ENCODE data around the gene TRIM29.
A peak's percentile ranks its signal among the peaks of the same experiment; 100 is the strongest.

TRIM29 gene

DNA sequence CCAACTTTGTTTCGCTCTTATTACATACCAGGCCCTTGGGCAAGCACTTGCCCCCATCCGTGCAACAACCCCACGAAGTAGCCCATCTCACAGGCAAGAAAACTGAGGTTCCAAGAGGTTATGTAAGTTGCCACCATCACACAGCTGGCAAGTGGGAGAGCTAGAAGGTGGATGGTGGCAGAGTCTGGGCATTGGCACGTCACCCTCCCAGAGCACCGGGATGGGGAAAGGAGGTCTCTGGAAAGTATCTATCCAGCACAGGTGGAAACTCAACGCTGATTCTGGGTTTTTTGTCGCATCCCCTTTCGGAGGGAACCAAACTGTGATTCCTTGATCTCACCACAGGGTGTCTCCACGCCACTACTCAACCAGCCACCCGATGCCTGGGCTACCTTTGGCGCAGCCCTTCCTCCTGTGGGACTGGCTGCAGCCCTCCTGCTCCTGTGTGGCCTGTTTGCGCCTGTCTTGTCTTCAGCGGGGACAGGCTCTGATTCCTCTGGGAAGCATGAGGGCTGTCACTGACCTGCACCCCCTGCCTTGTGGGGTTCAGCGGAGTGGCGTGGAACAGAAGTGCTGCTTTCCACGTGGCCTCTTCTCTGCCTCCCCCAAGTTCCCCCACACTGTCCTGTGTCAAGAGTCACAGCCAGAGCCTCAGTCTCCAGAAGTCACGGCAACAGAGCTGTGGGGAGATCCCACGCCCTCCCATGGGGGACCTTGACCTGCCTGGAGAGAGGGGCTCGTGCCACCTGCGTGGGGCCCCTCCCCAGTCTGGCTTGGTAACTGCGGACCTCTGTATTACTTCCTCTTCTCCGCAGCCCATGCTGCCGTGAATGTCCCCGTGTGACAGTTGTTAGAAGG lies 34.4 kb upstream of the TRIM29 start:
- TF ChIP-seq NFIC (IDR thresholded peaks at IDR 0.05), result no peak
- peak; percentile 86 for TF ChIP-seq RAD21 (IDR thresholded peaks at IDR 0.05; ENCODE audit: low read depth)

DNA sequence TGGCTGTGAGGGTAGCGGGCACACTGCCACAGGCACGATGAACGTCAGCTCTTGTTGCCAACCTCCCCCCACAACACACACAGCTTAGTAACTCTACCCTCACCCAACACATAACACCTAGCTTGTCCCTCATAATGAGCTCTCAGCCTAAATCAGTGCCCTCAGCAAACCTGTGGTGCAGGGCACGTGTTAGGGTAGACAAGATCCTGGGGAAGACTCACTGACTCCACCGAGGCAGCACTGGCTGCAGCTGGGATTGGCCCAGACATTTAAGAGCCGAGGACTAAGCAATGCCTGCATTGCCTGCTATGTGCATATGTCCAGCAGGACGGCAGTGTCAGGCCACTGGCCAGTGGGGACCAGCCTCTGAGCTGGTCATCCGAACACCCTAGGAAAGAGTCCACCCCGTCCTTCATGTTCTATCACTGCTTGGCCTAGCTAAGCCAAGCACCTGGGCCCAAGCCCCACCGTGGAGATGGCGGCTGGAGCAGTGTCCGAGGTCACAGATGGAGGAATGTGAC lies 32.9 kb upstream of the TRIM29 start:
- TF ChIP-seq CREB1 (IDR thresholded peaks at IDR 0.05; ENCODE audit: low read depth) (no peak), EGR1 (IDR thresholded peaks at IDR 0.05) (no peak), ZBTB7A (IDR thresholded peaks at IDR 0.05; ENCODE audit: low read depth) (no peak), NFIC (IDR thresholded peaks at IDR 0.05) (no peak), CEBPB (IDR thresholded peaks at IDR 0.05) (no peak), RAD21 (IDR thresholded peaks at IDR 0.05; ENCODE audit: low read depth) (no peak), TAF1 (IDR thresholded peaks at IDR 0.05; ENCODE audit: low read depth) (no peak), YY1 (IDR thresholded peaks at IDR 0.05; ENCODE audit: low read depth) (no peak), TCF12 (IDR thresholded peaks at IDR 0.05; ENCODE audit: low read depth) (no peak)
- TF ChIP-seq, protein P1, sequence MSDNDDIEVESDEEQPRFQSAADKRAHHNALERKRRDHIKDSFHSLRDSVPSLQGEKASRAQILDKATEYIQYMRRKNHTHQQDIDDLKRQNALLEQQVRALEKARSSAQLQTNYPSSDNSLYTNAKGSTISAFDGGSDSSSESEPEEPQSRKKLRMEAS (IDR thresholded peaks at IDR 0.05), result no peak
- TF ChIP-seq, protein P2, sequence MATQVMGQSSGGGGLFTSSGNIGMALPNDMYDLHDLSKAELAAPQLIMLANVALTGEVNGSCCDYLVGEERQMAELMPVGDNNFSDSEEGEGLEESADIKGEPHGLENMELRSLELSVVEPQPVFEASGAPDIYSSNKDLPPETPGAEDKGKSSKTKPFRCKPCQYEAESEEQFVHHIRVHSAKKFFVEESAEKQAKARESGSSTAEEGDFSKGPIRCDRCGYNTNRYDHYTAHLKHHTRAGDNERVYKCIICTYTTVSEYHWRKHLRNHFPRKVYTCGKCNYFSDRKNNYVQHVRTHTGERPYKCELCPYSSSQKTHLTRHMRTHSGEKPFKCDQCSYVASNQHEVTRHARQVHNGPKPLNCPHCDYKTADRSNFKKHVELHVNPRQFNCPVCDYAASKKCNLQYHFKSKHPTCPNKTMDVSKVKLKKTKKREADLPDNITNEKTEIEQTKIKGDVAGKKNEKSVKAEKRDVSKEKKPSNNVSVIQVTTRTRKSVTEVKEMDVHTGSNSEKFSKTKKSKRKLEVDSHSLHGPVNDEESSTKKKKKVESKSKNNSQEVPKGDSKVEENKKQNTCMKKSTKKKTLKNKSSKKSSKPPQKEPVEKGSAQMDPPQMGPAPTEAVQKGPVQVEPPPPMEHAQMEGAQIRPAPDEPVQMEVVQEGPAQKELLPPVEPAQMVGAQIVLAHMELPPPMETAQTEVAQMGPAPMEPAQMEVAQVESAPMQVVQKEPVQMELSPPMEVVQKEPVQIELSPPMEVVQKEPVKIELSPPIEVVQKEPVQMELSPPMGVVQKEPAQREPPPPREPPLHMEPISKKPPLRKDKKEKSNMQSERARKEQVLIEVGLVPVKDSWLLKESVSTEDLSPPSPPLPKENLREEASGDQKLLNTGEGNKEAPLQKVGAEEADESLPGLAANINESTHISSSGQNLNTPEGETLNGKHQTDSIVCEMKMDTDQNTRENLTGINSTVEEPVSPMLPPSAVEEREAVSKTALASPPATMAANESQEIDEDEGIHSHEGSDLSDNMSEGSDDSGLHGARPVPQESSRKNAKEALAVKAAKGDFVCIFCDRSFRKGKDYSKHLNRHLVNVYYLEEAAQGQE (IDR thresholded peaks at IDR 0.05; ENCODE audit: low read depth), result no peak
- TF ChIP-seq, protein P3, sequence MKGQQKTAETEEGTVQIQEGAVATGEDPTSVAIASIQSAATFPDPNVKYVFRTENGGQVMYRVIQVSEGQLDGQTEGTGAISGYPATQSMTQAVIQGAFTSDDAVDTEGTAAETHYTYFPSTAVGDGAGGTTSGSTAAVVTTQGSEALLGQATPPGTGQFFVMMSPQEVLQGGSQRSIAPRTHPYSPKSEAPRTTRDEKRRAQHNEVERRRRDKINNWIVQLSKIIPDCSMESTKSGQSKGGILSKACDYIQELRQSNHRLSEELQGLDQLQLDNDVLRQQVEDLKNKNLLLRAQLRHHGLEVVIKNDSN (IDR thresholded peaks at IDR 0.05), result no peak

DNA sequence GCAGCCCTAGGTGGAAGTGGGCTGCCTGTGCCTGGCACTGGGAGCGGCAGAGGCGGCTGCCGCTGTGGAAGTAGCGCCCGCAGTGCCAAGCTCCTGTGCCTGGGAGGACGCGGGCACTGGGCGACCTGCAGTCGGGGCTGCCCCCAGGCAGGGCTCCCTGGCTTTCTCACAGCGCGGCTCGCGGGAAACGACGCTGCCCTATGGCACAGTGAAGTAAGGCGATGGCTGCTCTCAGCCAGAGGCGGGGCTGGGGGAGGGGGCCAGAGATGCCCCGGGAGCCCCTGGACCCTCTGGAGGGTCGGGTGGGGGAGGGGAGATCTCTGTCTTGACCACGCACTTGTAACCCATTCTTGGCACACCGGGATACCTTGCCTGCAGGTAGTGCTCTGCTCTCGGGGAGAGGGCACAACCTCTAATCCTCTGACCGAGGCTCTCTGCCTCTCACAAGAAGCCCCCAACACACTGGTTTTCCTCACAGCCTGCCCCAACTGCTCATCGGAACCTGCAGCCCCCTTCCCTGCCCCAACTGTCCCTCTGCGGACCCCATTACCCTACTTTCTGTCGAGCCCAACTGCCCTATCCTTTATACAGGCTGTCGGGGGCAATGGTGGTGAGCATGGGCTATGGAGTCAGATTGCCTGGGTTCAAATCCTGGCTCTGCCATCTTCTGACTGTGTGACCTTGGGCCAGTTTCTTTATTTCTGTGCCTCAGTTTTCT lies 32.2 kb upstream of the TRIM29 start:
- no peak for TF ChIP-seq CREB1 (IDR thresholded peaks at IDR 0.05; ENCODE audit: low read depth)
- no peak for TF ChIP-seq FOXM1 (IDR thresholded peaks at IDR 0.05; ENCODE audit: borderline replicate concordance, low read depth)
- no peak for TF ChIP-seq TEAD4 (IDR thresholded peaks at IDR 0.05)
- TF ChIP-seq, protein P1 (IDR thresholded peaks at IDR 0.05), result no peak
- TF ChIP-seq EGR1 (IDR thresholded peaks at IDR 0.05), result no peak
- no peak for TF ChIP-seq YY1 (IDR thresholded peaks at IDR 0.05; ENCODE audit: low read depth)
- TF ChIP-seq TCF12 (IDR thresholded peaks at IDR 0.05; ENCODE audit: low read depth), result no peak
- TF ChIP-seq ZBTB7A (IDR thresholded peaks at IDR 0.05; ENCODE audit: low read depth), result no peak
- TF ChIP-seq, protein P2 (IDR thresholded peaks at IDR 0.05; ENCODE audit: low read depth), result no peak
- no peak for TF ChIP-seq RAD21 (IDR thresholded peaks at IDR 0.05; ENCODE audit: low read depth)
- TF ChIP-seq EP300 (IDR thresholded peaks at IDR 0.05; ENCODE audit: borderline replicate concordance), result no peak
- no peak for TF ChIP-seq TAF1 (IDR thresholded peaks at IDR 0.05; ENCODE audit: low read depth)
- no peak for TF ChIP-seq NFIC (IDR thresholded peaks at IDR 0.05)
- TF ChIP-seq, protein P3 (IDR thresholded peaks at IDR 0.05), result no peak
- TF ChIP-seq CEBPB (IDR thresholded peaks at IDR 0.05), result no peak

DNA sequence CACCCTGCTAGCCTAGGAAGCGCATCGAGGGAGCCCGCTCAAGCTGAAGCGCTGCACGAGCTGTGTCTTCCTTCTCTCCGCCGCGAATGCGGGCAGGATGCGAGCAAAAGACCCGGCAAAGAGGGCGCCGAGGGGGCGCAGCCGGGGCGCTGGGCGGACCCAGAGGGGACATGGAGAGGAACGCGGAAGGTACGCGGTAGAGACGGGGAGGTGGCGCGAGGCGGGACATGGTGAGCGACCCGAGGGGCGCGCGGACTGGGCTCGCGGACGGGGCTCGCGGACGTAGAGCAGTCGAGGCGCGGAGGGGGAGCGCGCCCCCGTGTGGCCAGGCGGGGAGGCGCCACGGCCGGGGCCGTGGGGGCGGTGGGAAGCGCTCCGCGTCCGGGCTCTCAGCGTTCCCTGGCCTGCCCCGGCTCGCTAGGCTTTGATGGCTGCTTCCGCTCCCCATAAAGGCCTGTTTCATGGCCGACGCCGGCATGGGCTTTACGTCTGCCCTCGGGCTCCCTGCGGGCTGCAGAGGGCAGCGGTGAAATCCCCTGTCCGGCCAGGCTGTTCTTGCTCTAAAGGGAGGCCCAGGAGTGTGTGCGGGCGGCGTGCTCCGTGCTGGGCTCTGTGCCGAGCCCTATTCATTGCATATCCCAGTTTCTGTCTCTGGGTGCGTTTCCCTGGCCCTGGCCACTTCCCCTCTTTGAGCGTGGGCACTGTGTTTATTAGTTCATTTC lies 31.2 kb upstream of the TRIM29 start:
- TF ChIP-seq YY1 (IDR thresholded peaks at IDR 0.05; ENCODE audit: low read depth) (no peak), FOXM1 (IDR thresholded peaks at IDR 0.05; ENCODE audit: borderline replicate concordance, low read depth) (no peak), RAD21 (IDR thresholded peaks at IDR 0.05; ENCODE audit: low read depth) (peak; percentile 34; the same call in 1 of the 2 replicates), EGR1 (IDR thresholded peaks at IDR 0.05) (no peak), CEBPB (IDR thresholded peaks at IDR 0.05) (no peak), EP300 (IDR thresholded peaks at IDR 0.05; ENCODE audit: borderline replicate concordance) (no peak), CREB1 (IDR thresholded peaks at IDR 0.05; ENCODE audit: low read depth) (no peak), TEAD4 (IDR thresholded peaks at IDR 0.05) (no peak), NFIC (IDR thresholded peaks at IDR 0.05) (no peak), ZBTB7A (IDR thresholded peaks at IDR 0.05; ENCODE audit: low read depth) (0 out of 2 replicates have a peak, but pooled peaks have one; percentile 30), TCF12 (IDR thresholded peaks at IDR 0.05; ENCODE audit: low read depth) (no peak), TAF1 (IDR thresholded peaks at IDR 0.05; ENCODE audit: low read depth) (no peak)
- TF ChIP-seq, protein P2 (IDR thresholded peaks at IDR 0.05; ENCODE audit: low read depth), result no peak
- TF ChIP-seq, protein P1 (IDR thresholded peaks at IDR 0.05), result 0 out of 2 replicates have a peak, but pooled peaks have one; percentile 20
- TF ChIP-seq, protein P3 (IDR thresholded peaks at IDR 0.05), result no peak

Measured in Ishikawa (cell line).